K562 (cell line): Measurements from ENCODE around the gene ESR2.

ENCODE experiments used
- KLF10 ChIP-seq: fragments of 250-450 bp; sonication (Bioruptor Pico); IDR thresholded peaks from 2 replicates; pipeline ENCODE4 v1.6.1; 2021; ENCODE audit warnings: matching md5 sums
- REST ChIP-seq, 2 experiments: fragments of 450-650 bp; formaldehyde crosslinking in 1 of 2; IDR thresholded peaks; 2 replicates each; pipeline versions ENCODE4 v1.4.0 to v1.6.1; 2014 to 2020; ENCODE audit warnings: mild to moderate bottlenecking in 2 of 2, borderline replicate concordance in 1 of 2, low read depth in 1 of 2
- SNRNP70 ChIP-seq: fragments of 200-400 bp; formaldehyde crosslinking; optimal IDR thresholded peaks from 2 replicates; pipeline ENCODE3; 2017; ENCODE audit warnings: low read depth, low read length

- no peak for TF ChIP-seq SNRNP70
- TF ChIP-seq KLF10 (CRISPR knock-in tag) = no peak
- TF ChIP-seq REST (IDR thresholded peaks at IDR 0.05; ENCODE audit: borderline replicate concordance) = no peak
- TF ChIP-seq REST (CRISPR knock-in tag; IDR thresholded peaks at IDR 0.05; ENCODE audit: low read depth) = no peak
These were observed 234.5 kb downstream of the ESR2 start for GRCh38 chr14:64059454-64060198.
